OCI-LY7 (cell line): ENCODE results near the gene TNNI3K. TPM values are rescaled to one million over a fixed set of nuclear protein-coding genes. Genes with fewer than 3 reads are reported as not detected.

Source experiments
- BruUV-seq: library from RNA; stranded (reverse); fragments of 400-500 nt; replicated peaks from 2 replicates; lab custom pipeline; 2021; lab: Mats Ljungman, UMichigan
- CTCF ChIA-PET: fragments of 300-600 bp; sonication (Branson Sonifier 250); formaldehyde crosslinking; loops from one replicate; lab custom pipeline; 2022; ENCODE audit warnings: antibody characterized with exemption; ENCODE audit not compliant: unreplicated experiment; lab: Charles Lee
- POLR2A ChIA-PET: fragments of 300-600 bp; sonication (Branson Sonifier 250); formaldehyde crosslinking; loops from one replicate; lab custom pipeline; 2022; ENCODE audit warnings: antibody characterized with exemption; lab: Charles Lee
- DNase-seq: peaks from one replicate; pipeline ENCODE4 v3.0.0-alpha.2; 2015; ENCODE audit warnings: low spot score
- H2AFZ ChIP-seq: fragments of 200-600 bp; sonication (generic), shearing (Covaris generic); 2 replicates; pipeline ENCODE4 v1.6.1; 2014; ENCODE audit warnings: mild to moderate bottlenecking, antibody characterized with exemption, low read length, moderate library complexity
- H3K27ac ChIP-seq: fragments of 200-600 bp; sonication (generic); 2 replicates; pipeline ENCODE4 v1.5.1; 2014; ENCODE audit warnings: mixed run types, low read depth, mild to moderate bottlenecking, moderate library complexity, low read length, inconsistent platforms; ENCODE audit not compliant: poor library complexity, severe bottlenecking
- H3K36me3 ChIP-seq: fragments of 200-600 bp; sonication (generic); 2 replicates; pipeline ENCODE4 v1.6.1; 2014; ENCODE audit warnings: mild to moderate bottlenecking, antibody characterized with exemption, low read length, moderate library complexity, mixed read lengths; ENCODE audit not compliant: insufficient read depth
- H3K4me1 ChIP-seq: fragments of 200-600 bp; sonication (generic); 2 replicates; pipeline ENCODE4 v1.5.1; 2014; ENCODE audit warnings: mild to moderate bottlenecking, low read length; ENCODE audit not compliant: insufficient read depth, poor library complexity, severe bottlenecking
- H3K4me2 ChIP-seq: fragments of 200-600 bp; sonication (generic); 2 replicates; pipeline ENCODE4 v1.6.1; 2014; ENCODE audit warnings: mild to moderate bottlenecking, low read length
- H3K4me3 ChIP-seq: fragments of 200-600 bp; sonication (generic); 2 replicates; pipeline ENCODE4 v1.5.1; 2014; ENCODE audit warnings: mild to moderate bottlenecking, low read depth, low read length; ENCODE audit not compliant: poor library complexity, severe bottlenecking
- H3K79me2 ChIP-seq: fragments of 200-600 bp; sonication (generic); 2 replicates; pipeline ENCODE4 v1.6.1; 2016; ENCODE audit warnings: low read depth, mild to moderate bottlenecking, low read length, moderate library complexity, mixed read lengths; ENCODE audit not compliant: insufficient read depth
- H3K9me2 ChIP-seq: fragments of 200-600 bp; sonication (generic); 2 replicates; pipeline ENCODE4 v1.6.1; 2016; ENCODE audit warnings: mild to moderate bottlenecking, low read length, mixed read lengths; ENCODE audit not compliant: insufficient read depth
- H3K9me3 ChIP-seq: fragments of 200-600 bp; sonication (generic); 2 replicates; pipeline ENCODE4 v1.6.1; 2014; ENCODE audit warnings: mild to moderate bottlenecking, mixed run types, low read length, mixed read lengths
- H4K20me1 ChIP-seq: fragments of 200-600 bp; sonication (generic); 2 replicates; pipeline ENCODE4 v1.6.1; 2014; ENCODE audit warnings: mild to moderate bottlenecking, antibody characterized with exemption, low read length, moderate library complexity, mixed read lengths; ENCODE audit not compliant: insufficient read depth
- CTCF ChIP-seq: fragments of 200-600 bp; sonication (generic); conservative IDR thresholded peaks from 2 replicates; pipeline ENCODE4 v1.5.1; 2014; ENCODE audit warnings: mild to moderate bottlenecking, antibody characterized with exemption, low read length, moderate library complexity, mixed read lengths
- EZH2phosphoT487 ChIP-seq: fragments of 200-600 bp; sonication (generic); IDR thresholded peaks from 2 replicates; pipeline ENCODE4 v1.6.1; 2018; ENCODE audit warnings: low read depth, borderline replicate concordance, mild to moderate bottlenecking, mixed run types, antibody characterized with exemption, low read length, moderate library complexity, mixed read lengths
- intact Hi-C: fragments of 100-400 bp; cut with micrococcal nuclease; formaldehyde crosslinking; loops from one replicate; pipeline ENCODE4 v1.10.0; 2022; ENCODE audit not compliant: unreplicated experiment
- total RNA-seq, 2 experiments: library from RNA; depleted of rRNA in 1 of 2; stranded (reverse); fragments of >200 nt in 1 of 2; shearing (Covaris generic) in 1 of 2; gene quantifications; 2 replicates each; pipeline ENCODE4 v1.2.3, GENCODE V29; 2014 to 2022

TNNI3K gene
- total RNA-seq, 2 experiments from 2014 or later = not detected

GRCh38 chr1:74584185-74584584 lies 349.0 kb downstream of the TNNI3K start:
- H4K20me1 ChIP-seq = no peaks in the 10 kb centered on the region
- TF ChIP-seq EZH2phosphoT487 (no peak), CTCF (no peak)
- H3K9me2 ChIP-seq = no peaks in the 10 kb centered on the region
- intact Hi-C loops = no loop called here
- ChIA-PET CTCF (no interaction called here), POLR2A (no interaction called here)
- no TSS peak for BruUV-seq
- H3K4me3 ChIP-seq = no peak overlapping the region
- no peak overlapping the region for H3K4me2 ChIP-seq
- H2AFZ ChIP-seq = no peak overlapping the region
- no peaks in the 10 kb centered on the region for H3K79me2 ChIP-seq
- H3K27ac ChIP-seq = no peak overlapping the region
- DNase-seq = no peak
- H3K36me3 ChIP-seq = no peaks in the 10 kb centered on the region
- no peaks in the 10 kb centered on the region for H3K4me1 ChIP-seq
- H3K9me3 ChIP-seq = no peaks in the 10 kb centered on the region

GRCh38 chr1:74586253-74586897 lies 351.2 kb downstream of the TNNI3K start:
- intact Hi-C loops = no loop called here
- no peak overlapping the region for H2AFZ ChIP-seq
- H3K9me2 ChIP-seq = no peaks in the 10 kb centered on the region
- TF ChIP-seq EZH2phosphoT487 (no peak), CTCF (no peak)
- ChIA-PET POLR2A (interaction anchor here (0.6 kb wide), 1 partner anchor 863 kb away, joined by 4 read pairs; no protein-coding TSS in a partner anchor), CTCF (no interaction called here)
- BruUV-seq = no TSS peak
- H3K79me2 ChIP-seq = no peaks in the 10 kb centered on the region
- no peaks in the 10 kb centered on the region for H4K20me1 ChIP-seq
- no peak overlapping the region for H3K4me2 ChIP-seq
- no peak overlapping the region for H3K27ac ChIP-seq
- no peaks in the 10 kb centered on the region for H3K4me1 ChIP-seq
- no peak overlapping the region for H3K4me3 ChIP-seq
- H3K9me3 ChIP-seq = no peaks in the 10 kb centered on the region
- H3K36me3 ChIP-seq = no peaks in the 10 kb centered on the region
- DNase-seq = no peak

GRCh38 chr1:74587888-74588287 lies 352.7 kb downstream of the TNNI3K start:
- no peak overlapping the region for H3K4me2 ChIP-seq
- ChIA-PET POLR2A (no interaction called here), CTCF (no interaction called here)
- no peak overlapping the region for H2AFZ ChIP-seq
- TF ChIP-seq EZH2phosphoT487 (no peak), CTCF (no peak)
- intact Hi-C loops = no loop called here
- no peak overlapping the region for H3K27ac ChIP-seq
- no peaks in the 10 kb centered on the region for H3K36me3 ChIP-seq
- H4K20me1 ChIP-seq = no peaks in the 10 kb centered on the region
- H3K9me3 ChIP-seq = no peaks in the 10 kb centered on the region
- no peak for DNase-seq
- H3K79me2 ChIP-seq = no peaks in the 10 kb centered on the region
- no peak overlapping the region for H3K4me3 ChIP-seq
- no peaks in the 10 kb centered on the region for H3K9me2 ChIP-seq
- no TSS peak for BruUV-seq
- no peaks in the 10 kb centered on the region for H3K4me1 ChIP-seq
